ENCODE data around the gene COL21A1.

DNA sequence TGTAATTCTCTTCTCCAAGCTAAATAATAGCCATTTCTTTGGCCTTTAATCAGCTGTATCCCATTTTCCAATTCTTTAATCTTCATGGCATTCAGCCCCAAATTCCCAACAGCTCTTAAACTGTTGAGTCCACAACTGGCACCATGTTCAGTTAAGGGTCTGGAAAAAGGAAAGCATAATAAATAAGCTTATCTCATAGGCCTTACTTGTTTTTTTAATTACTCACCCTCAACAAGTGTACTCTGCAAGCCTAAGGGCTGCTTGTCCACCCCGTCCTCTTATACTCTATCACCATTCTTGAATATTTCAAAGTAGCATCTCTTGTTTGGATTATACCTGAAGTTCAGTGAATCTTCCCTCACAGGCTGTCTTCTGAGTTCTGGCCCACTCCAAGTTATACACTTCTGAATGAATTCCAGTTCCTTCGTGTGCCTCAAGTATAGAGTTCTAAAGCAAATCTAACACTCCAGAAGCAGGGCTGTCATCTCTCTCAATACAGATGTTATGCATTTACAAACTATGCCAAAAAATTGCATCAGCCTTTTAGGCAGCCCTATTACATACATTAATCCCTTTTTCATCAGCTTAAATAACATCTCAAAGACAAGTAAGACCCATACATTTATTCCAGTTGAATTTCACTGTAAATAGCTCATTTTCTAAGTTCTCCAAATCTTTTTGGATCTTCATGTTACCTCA is 98.7 kb downstream of the COL21A1 start:
- no peak for TF ChIP-seq POLR2A (IDR thresholded peaks at IDR 0.05; ENCODE audit: low read length)
- no peak for TF ChIP-seq GATA1 (IDR thresholded peaks at IDR 0.05; ENCODE audit: low read depth, low read length)
